ENCODE results near the gene DNAJC21. TPM values are rescaled to one million over a fixed set of nuclear protein-coding genes. Genes with fewer than 3 reads are reported as not detected.

Gene DNAJC21
- total RNA-seq, 1 donor from 2014 or later, result 48.1 TPM

- Mint-ChIP-seq H3K9me3 (ENCODE audit: low read depth) (no peaks in the 10 kb centered on the region), H3K27me3 (peaks cover 17% of the 10 kb centered on the region), H3K4me3 (ENCODE audit: low read depth) (no peak overlapping the region), H3K27ac (no peak overlapping the region), H3K36me3 (ENCODE audit: insufficient read depth) (no peaks in the 10 kb centered on the region), H3K4me1 (ENCODE audit: low read depth) (no peaks in the 10 kb centered on the region)
- peak; percentile 93 for TF ChIP-seq CTCF (IDR thresholded peaks at IDR 0.05; ENCODE audit: unreplicated experiment)
- DNase-seq (ENCODE audit: low spot score, unreplicated experiment), result peak; percentile 39
Measured at GRCh38 chr5:35003018-35003957, 73.9 kb downstream of the DNAJC21 start.

GRCh38 chr5:35004200-35004599 lies 74.8 kb downstream of the DNAJC21 start:
- no peaks in the 10 kb centered on the region for H3K36me3 Mint-ChIP-seq (ENCODE audit: insufficient read depth)
- H3K27ac Mint-ChIP-seq, result no peak overlapping the region
- no peak for TF ChIP-seq CTCF (IDR thresholded peaks at IDR 0.05; ENCODE audit: unreplicated experiment)
- no peaks in the 10 kb centered on the region for H3K9me3 Mint-ChIP-seq (ENCODE audit: low read depth)
- H3K4me3 Mint-ChIP-seq (ENCODE audit: low read depth), result no peak overlapping the region
- H3K4me1 Mint-ChIP-seq (ENCODE audit: low read depth), result no peaks in the 10 kb centered on the region
- peaks cover 17% of the 10 kb centered on the region for H3K27me3 Mint-ChIP-seq
- DNase-seq (ENCODE audit: low spot score, unreplicated experiment), result no peak

GRCh38 chr5:35004771-35005170 lies 75.4 kb downstream of the DNAJC21 start:
- H3K4me3 Mint-ChIP-seq (ENCODE audit: low read depth), result no peak overlapping the region
- no peak overlapping the region for H3K27ac Mint-ChIP-seq
- H3K4me1 Mint-ChIP-seq (ENCODE audit: low read depth), result no peaks in the 10 kb centered on the region
- peaks cover 17% of the 10 kb centered on the region for H3K27me3 Mint-ChIP-seq
- no peaks in the 10 kb centered on the region for H3K9me3 Mint-ChIP-seq (ENCODE audit: low read depth)
- no peaks in the 10 kb centered on the region for H3K36me3 Mint-ChIP-seq (ENCODE audit: insufficient read depth)
- TF ChIP-seq CTCF (IDR thresholded peaks at IDR 0.05; ENCODE audit: unreplicated experiment), result no peak
- DNase-seq (ENCODE audit: low spot score, unreplicated experiment), result no peak

Other genes starting within 250 kb of the DNAJC21 start
- 2.8 and 2.9 TPM in 2 replicates for gene TTC23L, start 90.4 kb upstream of the DNAJC21 start, total RNA-seq
- gene RAD1, start 14.1 kb upstream of the DNAJC21 start, total RNA-seq, result 32.4 and 33.7 TPM in 2 replicates
- gene BRIX1, start 13.8 kb upstream of the DNAJC21 start, total RNA-seq, result 30.6 and 31.4 TPM in 2 replicates
- not detected in 2 replicates for gene AGXT2, start 118.4 kb downstream of the DNAJC21 start, total RNA-seq

Measured in progenitor cell of endocrine pancreas (in vitro differentiated cells).